HG02759 (cell line): ENCODE data around the gene PSMD13.
"Not testable (repeated sequence)": the region's sequence is repeated elsewhere in the genome, so short reads cannot be mapped to it uniquely, and the experiment has no call there.

ENCODE experiments used
- ATAC-seq: cut with Tn5 transposase; IDR thresholded peaks from one replicate; pipeline ENCODE4 v1.9.1; 2021; ENCODE audit warnings: mild to moderate bottlenecking, moderate library complexity; ENCODE audit not compliant: unreplicated experiment

The PSMD13 gene

DNA sequence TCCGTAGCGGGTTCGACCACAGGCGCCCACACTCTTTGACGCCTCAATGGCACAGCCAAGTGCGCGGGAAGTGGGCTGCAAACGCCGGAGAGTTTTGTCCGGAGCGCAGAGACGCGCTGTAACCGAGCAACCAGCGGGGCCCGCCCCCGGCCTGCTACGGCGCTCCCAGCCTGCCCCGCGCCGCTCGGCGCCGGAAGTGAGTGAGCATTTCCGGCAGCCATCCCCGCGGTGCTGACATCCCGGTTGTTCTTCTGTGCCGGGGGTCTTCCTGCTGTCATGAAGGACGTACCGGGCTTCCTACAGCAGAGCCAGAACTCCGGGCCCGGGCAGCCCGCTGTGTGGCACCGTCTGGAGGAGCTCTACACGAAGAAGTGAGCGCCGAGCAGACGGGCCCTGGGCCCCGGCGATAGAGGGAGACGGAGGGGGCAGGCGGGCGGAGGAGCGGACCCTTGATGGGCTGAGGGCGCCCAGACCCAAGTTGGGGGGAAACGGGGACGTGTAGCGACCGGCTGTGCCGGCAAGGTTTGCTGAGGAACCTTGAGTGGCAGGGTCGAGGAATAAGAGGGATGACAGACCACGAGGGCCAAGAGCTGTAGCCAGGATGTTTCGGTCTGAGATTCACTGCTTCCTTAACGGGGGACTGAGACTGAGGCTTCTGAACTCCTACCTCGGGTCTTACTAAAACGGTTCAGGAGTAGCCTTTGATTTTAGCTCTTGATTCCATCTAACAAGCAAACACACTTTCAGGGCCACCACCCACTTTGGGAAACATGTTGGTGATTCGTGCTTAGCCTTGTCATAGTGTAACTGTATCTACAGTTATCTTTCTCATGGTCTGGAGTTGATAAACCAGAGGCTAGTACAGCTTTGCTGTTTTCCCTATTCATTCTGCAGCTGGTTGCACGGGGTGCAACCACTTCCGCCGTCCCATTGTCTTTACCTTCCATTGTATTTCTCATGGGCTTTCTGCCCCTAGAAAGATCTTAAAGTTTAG, at the start of gene PSMD13:
PSMD13 (plus strand) TSS at position 203 of the 994 bp plus-strand sequence; CDS start at position 277, 74 bp downstream.
- peak; percentile 87 for ATAC-seq

DNA sequence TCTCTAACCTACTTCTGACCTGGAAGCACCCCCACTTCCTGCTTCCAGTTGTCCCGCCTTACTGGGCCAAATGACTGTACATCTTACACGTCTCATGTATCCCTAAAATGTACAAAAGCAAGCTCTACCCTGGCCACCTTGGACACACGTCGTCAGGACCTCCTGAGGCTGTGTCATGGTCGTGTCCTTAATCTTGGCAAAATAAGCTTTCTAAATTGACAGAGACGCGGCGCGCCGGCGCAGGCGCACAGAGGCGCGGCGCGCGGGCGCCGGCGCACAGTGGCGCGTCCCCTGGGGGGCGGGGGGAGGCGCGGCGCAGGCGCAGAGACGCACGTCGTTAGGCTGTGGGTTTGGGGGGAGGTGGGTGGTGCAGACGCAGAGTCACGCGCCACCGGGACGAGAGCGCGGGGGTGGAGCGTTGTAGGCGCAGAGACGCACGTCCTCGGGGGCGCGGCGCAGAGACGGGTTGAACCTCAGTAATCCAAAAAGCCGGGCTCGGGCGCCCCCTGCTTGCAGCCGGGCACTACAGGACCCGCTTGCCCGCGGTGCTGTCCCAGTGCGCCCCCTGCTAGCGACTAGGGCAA, 47.5 kb upstream of the PSMD13 start:
- not testable (repeated sequence) for ATAC-seq

DNA sequence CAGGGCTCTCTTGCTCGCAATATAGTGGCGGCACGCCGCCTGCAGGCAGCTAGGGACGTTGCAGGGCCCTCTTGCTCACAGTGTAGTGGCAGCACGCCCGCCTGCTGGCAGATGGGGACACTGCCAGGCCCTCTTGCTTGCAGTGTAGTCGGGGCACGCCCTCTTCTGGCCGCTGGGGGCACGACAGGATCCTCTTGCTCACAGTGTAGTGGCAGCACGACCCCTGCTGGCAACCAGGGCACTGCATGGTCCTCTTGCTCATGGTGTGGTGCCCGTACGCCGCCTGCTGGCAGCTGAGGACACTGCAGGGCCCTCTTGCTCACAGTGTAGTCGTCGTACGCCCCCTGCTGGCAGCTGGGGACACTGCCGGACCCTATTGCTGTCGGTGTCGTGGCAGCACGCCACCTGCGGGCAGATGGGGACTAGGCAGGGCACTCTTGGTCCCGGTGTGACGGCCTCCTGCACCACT, 46.9 kb upstream of the PSMD13 start:
- ATAC-seq, result peak; percentile 89

DNA sequence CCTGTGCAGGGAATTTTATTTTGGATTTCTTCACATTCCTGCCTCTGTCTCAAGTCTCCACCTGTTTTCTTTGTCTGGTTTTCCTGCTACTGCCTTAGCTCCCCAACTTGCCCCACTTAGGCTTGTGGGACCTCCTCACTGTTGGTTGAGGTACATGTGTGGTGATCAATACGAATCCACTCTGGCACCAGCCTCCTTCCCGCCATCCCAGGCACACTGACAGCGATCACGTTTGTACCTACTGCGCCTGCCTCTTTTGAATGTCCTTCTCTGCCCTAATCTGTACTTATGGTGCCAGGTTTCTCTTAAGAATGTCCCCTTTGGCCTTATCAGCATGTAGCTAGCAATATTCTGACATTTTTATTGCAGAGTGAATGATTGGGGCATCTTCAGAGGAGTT, 46.2 kb upstream of the PSMD13 start:
- ATAC-seq, result not testable (repeated sequence)

DNA sequence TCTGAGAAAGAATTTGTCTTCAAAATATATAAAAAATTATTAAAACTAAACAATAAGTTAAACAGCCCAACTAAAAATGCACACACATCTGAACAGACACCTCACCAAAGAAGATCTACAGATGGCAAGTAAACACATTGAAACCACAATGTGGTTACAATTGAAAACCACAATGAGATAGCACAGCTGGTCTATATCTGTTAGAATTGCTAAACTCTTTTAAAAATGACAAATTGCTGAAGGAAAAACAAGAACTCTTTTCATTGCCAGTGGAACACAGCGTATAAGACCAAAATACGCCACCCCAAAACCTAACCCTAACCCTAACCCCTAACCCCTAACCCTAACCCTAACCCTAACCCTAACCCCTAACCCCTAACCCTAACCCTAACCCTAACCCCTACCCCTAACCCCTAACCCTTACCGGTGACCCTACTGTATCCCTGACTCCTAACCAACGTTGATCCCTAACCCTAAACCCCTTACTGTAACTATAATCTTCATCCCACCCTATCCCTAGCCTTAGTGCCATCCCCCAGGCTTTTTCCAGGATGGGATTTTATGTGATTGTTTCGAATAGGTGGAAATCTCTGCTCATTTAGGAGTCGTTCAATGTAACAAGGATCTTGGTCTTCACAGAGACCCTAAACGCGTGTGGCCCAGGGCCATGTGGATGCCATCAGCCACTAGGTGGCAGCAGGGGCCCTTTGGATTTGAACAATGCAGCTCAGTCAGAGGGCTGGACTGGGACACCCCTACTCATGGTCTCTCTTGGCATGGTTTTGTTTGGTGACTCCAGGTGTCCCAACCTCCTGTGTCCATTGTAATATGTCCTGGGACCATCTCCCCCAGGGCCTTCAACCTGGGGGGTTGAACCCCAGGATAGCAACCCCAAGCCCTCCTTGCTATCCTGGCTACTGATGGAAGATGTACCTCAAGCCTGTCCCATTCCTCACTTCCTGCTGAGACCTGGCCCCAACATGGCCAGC, 45.0 kb upstream of the PSMD13 start:
- not testable (repeated sequence) for ATAC-seq

DNA sequence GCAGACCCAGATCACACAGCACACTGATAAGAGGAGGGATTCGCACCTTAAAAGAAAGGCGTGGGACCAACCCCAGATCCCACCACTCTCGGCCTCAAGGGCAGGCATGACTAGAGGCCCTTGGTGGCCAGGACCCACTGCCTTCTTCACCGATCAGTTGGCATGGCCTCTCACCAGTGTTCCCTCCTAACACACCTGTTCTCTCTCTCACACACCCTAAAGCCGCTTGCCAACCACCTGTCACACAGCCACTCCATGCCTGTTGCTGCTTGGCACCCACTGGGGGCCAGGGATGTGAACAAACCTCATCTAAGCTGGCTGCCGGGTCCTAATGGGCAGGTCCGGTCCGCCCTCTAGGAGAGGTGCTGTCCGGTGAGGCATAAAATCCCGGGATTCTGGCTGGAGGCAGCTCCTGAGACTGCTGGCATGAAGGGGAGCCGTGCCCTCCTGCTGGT, 44.1 kb upstream of the PSMD13 start, which contains the start of gene SCGB1C1:
SCGB1C1 (plus strand) TSS at position 405 of the 455 bp plus-strand sequence; CDS start at position 427, 22 bp downstream.
- not testable (repeated sequence) for ATAC-seq

DNA sequence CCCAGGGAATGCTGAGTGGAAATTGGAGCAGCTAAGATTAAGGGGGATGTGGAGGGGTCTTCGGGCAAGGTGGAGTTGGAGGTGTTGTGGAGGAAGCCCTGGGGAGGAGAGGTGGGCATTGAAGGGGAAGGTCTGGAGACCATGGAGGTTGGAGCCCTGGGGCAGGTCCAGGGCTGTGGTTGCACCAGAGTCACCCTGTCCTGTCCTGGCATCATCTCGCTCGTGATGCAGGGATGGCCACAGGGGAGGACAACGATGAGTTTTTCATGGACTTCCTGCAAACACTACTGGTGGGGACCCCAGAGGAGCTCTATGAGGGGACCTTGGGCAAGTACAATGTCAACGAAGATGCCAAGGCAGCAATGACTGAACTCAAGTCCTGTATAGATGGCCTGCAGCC, 43.3 kb upstream of the PSMD13 start:
- not testable (repeated sequence) for ATAC-seq

DNA sequence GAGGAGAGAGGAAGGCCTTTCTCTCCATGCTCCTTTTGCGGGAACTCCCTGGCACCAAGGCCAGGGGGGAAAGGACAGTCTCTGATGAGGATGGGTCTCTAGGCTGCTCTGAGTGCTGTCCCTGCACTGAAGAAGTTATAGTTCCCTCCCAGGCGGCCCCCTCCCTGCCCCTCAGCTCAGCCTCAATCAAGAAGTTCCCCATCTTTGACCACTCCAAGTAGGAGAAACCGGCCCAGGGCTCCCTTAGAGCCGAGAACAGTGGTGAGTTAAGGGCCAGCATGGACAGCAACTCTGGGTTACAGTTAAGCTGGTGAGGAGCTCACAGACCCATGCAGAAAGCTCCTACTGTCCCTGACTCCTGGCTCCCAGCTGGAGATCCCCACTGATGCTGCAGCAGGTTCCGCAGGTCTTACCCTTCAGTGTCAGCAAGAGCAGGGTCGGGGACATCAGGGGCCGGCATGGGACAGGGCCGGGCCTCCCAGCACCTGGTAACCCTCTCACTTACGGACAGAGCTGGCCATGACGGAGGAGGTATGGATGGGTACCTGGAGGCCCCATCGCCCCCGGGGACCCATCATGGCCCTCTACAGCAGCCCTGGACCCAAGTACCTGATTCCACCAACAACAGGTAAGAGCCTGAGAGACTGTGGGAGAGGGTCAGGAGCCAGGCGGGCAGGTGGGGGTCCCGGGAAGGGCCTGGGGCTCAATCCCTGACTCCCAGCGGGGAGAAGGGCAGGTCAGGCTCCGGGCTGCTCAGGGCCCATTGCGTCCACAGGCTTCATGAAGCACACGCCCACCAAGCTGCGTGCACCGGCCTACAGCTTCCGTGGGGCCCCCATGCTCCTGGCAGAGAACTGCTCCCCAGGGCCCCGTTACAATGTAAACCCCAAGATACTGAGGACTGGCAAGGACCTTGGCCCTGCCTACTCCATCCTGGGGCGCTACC, 39.7 kb upstream of the PSMD13 start:
- no peak for ATAC-seq

DNA sequence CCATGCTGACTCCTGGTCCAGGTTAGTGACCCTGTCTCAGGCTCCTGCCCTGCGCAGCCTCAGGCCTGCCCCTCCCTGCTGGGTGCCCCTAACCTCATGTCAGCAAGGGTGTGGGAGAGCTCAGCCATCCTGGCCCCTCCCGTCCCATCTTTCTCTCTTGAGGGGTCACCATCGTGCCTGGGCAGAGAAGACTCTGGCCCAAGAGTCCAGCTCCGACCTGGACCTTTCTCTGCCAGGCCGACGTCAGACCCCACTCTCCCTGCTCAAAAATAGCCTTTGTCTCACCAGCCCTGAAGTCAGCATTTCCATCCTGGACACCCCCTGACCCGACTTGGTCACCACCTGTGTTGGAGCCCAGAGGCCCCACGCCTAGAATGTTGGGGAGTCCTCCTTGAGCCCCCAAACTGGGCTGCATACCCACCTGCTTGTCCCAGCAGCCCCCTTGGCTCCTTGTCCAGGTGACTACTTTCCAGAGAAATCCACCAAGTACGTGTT, 39.0 kb upstream of the PSMD13 start:
- ATAC-seq, result no peak

DNA sequence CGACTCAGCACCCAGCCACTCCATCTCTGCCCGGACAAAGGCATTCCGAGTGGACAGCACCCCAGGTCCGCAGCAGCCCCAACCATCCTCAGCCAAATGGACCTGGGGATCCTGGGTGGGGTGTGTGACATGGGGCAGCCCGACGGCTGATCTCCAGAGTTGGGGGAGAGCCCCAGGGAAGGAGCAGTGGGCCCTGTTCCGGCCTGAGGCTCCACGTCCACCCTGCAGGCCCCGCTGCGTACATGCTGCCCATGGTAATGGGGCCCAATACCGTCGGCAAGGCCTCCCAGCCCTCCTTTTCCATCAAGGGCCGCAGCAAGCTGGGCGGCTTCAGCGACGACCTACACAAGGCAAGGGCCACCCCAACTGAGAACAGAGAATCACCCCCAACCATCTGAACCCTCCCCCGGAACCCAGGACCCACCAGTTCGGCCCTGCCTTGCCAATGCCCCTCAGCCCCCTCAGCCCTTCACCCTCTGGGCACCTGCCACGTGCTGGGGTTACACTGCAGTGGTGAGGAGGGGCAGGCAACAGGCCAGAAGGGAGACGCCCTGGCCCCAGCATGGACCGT, 38.5 kb upstream of the PSMD13 start:
- ATAC-seq, result no peak

DNA sequence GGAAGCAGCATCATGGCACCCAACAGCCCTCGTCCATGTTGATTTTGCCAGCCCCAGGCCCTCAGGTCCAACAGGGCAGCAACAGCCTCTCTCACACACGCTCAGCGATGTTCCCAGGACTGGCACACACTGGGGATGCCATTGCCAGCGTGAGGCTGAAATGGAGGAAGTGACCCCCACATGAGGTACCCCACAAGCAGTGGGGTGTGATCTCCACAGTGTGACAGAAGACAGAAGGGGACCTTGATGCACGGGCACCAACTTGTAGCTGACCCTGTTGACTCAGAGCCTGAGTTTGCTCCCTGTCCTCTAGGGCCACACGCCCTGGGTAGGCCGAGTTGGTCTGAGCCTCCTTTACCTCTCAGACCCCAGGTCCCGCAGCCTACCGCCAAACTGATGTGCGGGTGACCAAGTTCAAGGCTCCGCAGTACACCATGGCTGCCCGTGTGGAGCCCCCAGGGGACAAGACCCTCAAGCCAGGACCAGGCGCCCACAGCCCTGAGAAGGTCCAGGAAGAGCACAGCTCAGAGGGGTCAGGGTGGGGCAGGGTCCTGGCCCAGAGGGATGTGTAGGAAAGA, 37.7 kb upstream of the PSMD13 start:
- no peak for ATAC-seq

DNA sequence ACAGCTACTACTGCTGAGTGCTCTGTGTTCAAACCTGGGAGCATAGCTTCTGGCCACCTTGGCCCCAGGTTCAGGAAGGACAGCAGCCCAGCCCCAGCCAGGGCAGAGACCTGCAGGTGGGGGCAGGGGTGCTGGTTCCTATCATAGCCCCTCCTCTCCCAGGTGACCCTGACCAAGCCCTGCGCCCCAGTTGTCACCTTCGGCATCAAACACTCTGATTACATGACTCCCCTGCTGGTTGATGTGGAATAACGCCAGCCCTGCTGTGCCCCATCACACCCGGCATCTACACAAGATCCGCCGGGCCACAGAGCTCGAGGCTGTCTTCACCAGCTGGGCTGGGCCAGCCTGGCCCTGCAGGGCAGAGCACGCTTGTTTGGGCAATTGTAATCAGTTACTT, 37.0 kb upstream of the PSMD13 start:
- ATAC-seq, result no peak

DNA sequence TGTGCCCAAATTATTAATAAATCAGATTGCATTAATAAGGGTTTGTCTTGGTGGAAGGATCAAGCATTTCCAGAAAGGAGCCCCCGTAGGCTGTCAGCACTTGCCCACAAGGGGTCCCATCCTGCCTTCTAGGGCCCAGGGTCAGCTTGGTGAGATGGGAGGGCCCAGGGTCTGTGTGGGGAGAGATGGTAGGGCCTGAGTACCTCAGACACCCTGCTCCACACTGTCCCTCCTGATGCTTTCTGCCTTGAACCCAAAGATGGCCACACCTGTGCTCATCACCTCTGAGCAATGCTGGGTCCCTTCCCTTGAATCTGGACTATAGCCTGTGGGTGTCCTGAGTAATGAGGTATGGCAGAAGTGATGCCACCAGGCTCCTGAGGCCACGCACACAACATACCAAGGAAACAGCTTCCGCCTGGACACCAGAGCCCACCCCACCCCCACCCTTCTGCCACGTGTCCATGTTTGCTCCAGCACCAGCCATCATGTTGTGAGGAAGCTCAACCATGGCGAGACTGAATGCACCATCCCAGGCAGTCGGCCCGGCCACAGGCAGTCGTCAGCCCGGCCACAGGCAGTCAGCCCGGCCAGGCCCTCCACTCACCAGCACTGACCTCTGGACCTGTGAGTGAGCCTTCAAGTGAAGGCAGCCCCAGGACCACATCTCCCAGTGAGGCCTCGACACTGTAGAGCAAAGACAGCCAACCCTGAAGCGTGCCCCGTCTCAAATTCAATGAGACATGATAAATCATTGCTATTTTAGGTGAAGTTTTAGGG, 36.4 kb upstream of the PSMD13 start:
- ATAC-seq, result no peak

DNA sequence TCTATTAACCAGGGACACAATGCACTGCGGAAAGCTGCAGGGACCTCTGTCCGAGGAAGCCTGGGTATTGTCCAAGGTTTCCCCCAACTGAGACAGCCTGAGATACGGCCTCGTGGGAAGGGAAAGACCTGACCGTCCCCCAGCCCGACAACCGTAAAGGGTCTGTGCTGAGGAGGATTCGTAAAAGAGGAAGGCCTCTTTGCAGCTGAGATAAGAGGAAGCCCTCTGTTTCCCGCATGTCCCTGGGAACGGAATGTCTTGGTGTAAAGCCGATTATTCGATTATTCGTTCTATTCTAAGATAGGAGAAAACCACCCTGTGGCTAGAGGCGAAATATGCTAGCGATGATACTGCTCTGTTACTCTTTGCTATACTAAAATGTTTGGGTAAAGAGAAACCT, 34.8 kb upstream of the PSMD13 start:
- no peak for ATAC-seq

DNA sequence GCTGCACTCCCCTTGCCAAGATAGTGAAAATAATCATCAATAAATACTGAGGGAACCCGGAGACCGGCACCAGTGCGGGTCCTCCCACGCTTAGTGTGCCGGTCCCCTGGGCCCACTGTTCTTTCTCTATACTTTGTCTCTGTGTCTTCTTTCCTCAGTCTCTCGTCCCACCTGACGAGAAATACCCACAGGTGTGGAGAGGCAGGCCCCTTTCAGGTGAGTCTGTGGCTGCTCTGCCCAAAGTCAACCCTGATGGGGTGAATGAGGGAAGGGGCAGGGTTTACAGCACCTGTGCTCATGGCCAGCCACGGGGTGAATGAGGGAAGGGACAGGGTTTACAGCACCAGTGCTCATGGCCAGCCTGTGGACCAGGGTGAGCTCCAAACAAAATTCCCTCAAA, 34.3 kb upstream of the PSMD13 start:
- ATAC-seq, result no peak

DNA sequence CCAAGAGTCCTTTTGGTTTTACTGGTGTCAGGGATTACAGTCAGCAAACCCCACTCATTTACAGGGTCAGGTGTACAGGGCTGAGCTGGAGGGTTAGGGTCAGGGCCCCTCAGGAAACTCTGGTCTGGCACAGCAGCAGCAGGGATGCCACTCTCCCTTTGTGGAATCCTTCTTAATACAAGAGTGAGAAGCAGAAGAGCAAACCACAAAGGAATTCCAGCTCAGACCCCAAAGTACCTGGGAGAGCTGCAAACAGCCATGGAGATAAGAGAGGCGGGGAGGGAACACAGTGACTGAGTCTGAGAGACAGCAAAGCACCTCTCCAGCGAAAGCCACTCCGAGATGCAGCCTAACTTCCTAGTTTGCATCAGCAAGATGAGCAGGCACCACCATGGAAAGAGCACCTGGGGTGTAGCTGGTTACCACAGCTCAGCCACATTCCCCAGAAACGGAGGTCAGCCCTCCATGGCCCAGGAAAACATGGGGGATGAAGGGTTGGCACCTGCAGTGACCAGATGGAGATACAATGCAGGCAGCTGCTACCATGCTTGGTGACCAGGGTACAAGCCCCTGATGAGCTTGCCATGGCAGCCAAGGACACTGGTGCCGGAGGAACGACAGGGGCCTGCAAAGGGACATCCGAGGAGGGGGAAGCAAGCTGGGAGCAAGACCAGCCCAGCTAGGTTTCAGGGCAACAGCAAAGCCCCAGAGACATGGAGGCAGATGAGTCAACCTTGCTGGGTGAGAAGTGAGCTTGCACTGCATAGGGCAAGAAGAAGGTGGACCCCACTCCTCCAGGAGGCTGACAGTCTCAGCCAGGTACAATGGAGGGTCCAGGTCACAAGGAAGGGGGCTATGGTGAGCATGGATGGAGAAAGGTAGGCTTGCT, 33.5 kb upstream of the PSMD13 start:
- no peak for ATAC-seq
